Measurements from ENCODE around the gene CHRNA3. TPM values are rescaled to one million over a fixed set of nuclear protein-coding genes. Genes with fewer than 3 reads are reported as not detected.

The CHRNA3 gene
- total RNA-seq, 4 donors from 2014 or later = 0.08 to 1.2 (median 0.58) TPM

DNA sequence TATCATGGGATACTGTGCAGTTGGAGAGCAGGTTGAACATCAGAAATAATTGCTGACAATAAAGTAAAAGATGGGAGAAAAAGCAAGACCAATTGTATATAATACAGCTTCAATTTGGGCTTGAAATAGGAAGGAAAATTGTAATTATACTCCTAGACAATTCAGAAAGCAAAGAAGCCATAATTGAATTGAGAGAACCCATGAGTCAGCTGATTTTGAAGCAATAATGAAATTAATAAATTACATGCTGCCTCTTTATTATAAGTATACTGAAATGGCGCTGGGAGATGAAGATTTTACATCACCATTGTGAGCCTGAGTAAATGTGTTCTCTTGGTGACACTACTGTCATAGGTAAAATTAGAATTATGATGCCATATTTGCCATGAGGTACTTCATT is 23.2 kb downstream of the CHRNA3 start:
- intact Hi-C loops (cut with DNase I; ENCODE audit: low total_unique reads) = no loop called here
- DNase-seq (ENCODE audit: low spot score in 2 of 2) = no peak
- H3K4me3 ChIP-seq (ENCODE audit: low read depth, poor library complexity, severe bottlenecking) = no peak overlapping the region
- TF ChIP-seq, protein P1, sequence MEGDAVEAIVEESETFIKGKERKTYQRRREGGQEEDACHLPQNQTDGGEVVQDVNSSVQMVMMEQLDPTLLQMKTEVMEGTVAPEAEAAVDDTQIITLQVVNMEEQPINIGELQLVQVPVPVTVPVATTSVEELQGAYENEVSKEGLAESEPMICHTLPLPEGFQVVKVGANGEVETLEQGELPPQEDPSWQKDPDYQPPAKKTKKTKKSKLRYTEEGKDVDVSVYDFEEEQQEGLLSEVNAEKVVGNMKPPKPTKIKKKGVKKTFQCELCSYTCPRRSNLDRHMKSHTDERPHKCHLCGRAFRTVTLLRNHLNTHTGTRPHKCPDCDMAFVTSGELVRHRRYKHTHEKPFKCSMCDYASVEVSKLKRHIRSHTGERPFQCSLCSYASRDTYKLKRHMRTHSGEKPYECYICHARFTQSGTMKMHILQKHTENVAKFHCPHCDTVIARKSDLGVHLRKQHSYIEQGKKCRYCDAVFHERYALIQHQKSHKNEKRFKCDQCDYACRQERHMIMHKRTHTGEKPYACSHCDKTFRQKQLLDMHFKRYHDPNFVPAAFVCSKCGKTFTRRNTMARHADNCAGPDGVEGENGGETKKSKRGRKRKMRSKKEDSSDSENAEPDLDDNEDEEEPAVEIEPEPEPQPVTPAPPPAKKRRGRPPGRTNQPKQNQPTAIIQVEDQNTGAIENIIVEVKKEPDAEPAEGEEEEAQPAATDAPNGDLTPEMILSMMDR (IDR thresholded peaks at IDR 0.05) = no peak
- no peak for TF ChIP-seq POLR2A (IDR thresholded peaks at IDR 0.05)
- 95 to 97% methylated on average over 1 of the region's 1 CpG for WGBS, 2 donors

DNA sequence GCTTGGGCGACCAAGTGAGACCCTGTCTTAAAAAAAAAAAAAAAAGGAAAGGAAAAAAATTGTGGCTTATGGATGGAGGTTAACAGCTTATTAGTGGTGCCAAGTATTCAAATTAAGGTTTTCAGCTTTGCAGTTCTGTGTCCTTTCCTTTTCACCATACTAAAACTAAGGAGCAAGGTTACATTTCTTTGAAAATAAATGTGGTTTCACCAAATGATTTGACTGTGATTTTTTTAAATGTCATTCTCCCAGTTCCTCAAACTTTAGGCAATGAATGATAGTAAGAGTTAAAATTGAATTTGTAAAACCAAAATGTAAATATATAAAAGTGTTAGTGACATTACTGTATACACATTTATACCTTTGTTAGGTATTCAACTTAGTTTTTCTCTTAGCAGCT is 45.9 kb downstream of the CHRNA3 start:
- intact Hi-C loops (cut with DNase I; ENCODE audit: low total_unique reads) = no loop called here
- DNase-seq (ENCODE audit: low spot score in 2 of 2) = no peak
- H3K4me3 ChIP-seq (ENCODE audit: low read depth, poor library complexity, severe bottlenecking) = no peak overlapping the region
- no peak for TF ChIP-seq POLR2A (IDR thresholded peaks at IDR 0.05)
- TF ChIP-seq, protein P1 (IDR thresholded peaks at IDR 0.05) = no peak
- WGBS, 2 donors = 85 to 100% methylated on average over 1 of the region's 1 CpG

DNA sequence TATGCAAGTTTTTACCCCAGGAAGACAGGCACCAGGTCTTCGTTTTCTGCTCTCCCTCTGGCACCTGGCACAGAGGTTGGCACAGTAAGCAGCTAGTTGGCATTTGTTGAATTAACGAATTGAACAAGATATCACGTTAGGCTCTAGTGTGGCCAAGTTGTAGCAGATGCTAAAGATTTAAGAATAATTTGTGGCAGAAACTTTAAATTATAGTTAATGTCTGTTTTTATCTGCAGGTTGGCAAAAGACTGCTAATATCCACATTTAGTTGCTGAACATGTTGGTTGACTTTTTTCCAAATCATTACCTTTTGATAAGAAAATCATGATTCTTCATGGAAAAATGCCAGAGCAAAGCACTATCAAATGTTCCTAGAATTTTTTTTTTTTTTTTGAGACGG is 47.4 kb downstream of the CHRNA3 start:
- intact Hi-C loops (cut with DNase I; ENCODE audit: low total_unique reads) = no loop called here
- TF ChIP-seq, protein P1 (IDR thresholded peaks at IDR 0.05) = no peak
- no peak for TF ChIP-seq POLR2A (IDR thresholded peaks at IDR 0.05)
- no peak overlapping the region for H3K4me3 ChIP-seq (ENCODE audit: low read depth, poor library complexity, severe bottlenecking)
- DNase-seq (ENCODE audit: low spot score in 2 of 2) = no peak
- WGBS, 2 donors = 31 to 38% methylated on average over 4 of the region's 4 CpGs

DNA sequence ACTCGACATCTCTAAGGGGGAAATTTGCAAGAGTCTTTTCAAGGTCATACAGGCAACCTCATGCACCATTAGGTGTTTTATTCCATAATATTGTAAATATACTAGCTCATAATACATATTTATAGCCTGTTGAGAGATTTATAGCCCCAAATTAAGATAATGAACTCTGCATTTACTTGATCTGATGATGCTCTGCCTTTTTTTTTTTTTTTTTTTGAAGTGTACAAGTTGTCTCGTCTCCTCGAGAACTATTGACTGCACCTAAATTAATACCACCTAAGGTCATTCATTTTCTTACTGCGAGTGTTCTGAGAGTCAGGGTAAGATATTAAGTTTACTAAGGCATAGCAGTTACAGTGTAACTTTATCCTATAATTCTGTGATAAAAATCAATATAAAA is 49.4 kb downstream of the CHRNA3 start:
- TF ChIP-seq, protein P1 (IDR thresholded peaks at IDR 0.05) = no peak
- no peak for TF ChIP-seq POLR2A (IDR thresholded peaks at IDR 0.05)
- WGBS, 2 donors = 75 to 76% methylated on average over 4 of the region's 4 CpGs
- intact Hi-C loops (cut with DNase I; ENCODE audit: low total_unique reads) = no loop called here
- no peak for DNase-seq (ENCODE audit: low spot score in 2 of 2)
- H3K4me3 ChIP-seq (ENCODE audit: low read depth, poor library complexity, severe bottlenecking) = no peak overlapping the region

DNA sequence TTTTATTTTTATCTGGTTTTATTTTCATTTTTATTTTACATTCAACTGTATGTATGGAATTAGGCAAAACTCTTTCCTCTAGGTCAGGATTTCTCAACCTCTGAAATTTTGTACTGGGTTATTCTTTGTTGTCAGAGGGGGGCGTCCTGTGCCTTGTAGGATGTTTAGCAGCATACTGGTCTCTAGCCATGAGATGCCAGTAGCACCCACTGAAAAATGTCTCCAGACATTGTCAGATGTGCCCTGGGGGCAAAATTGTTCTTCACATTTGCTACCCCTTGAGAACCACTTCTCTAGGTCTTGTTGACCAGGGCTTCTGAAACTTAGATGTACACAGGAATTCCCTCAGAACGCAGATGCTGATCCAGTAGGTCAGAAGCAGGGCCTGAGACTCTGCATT is 50.1 kb downstream of the CHRNA3 start:
- 90 to 91% methylated on average over 2 of the region's 2 CpGs for WGBS, 2 donors
- TF ChIP-seq, protein P1 (IDR thresholded peaks at IDR 0.05) = no peak
- no peak for TF ChIP-seq POLR2A (IDR thresholded peaks at IDR 0.05)
- no peak for DNase-seq (ENCODE audit: low spot score in 2 of 2)
- intact Hi-C loops (cut with DNase I; ENCODE audit: low total_unique reads) = no loop called here
- H3K4me3 ChIP-seq (ENCODE audit: low read depth, poor library complexity, severe bottlenecking) = no peak overlapping the region

DNA sequence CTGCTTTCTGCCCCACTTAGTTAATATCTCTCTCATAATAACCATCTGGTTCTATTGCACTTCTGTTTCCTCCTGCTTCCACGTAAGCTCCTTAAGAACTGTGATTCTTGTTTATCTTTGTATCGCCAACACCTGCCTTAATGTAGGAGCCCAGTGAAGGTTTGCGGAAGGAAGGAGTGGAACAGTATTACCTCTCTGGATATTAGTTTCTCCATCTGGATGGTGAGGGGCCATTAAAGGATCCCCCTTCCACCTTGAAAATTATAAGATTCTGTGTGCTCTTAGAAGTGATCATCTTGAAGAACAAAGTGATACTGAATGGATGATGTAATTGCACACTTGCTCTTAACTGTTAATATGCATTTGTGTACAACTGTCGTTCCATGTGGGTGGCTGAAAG is 53.3 kb downstream of the CHRNA3 start:
- DNase-seq (ENCODE audit: low spot score in 2 of 2) = no peak

More for the DNA sequence above, 53.3 kb downstream of the CHRNA3 start:
- TF ChIP-seq POLR2A (IDR thresholded peaks at IDR 0.05) = no peak
- TF ChIP-seq, protein P1 (IDR thresholded peaks at IDR 0.05) = no peak
- WGBS, 2 donors = 78 to 79% methylated on average over 4 of the region's 4 CpGs
- H3K4me3 ChIP-seq (ENCODE audit: low read depth, poor library complexity, severe bottlenecking) = no peak overlapping the region
- intact Hi-C loops (cut with DNase I; ENCODE audit: low total_unique reads) = no loop called here
